ENCODE measurements around the gene GLTP.
"Not testable (repeated sequence)": the region's sequence is repeated elsewhere in the genome, so short reads cannot be mapped to it uniquely, and the experiment has no call there.

Gene GLTP

GRCh38 chr12:109880043-109880931, at the start of gene GLTP:
Gene GLTP, minus strand, starts transcription at chr12:109880541. Its CDS starts 167 bp downstream, at chr12:109880374.
- peak; percentile 92 for DNase-seq

- DNase-seq = not testable (repeated sequence)
Measured at GRCh38 chr12:109929326-109929725, 49.0 kb upstream of the GLTP start.

- DNase-seq = no peak
Measured at GRCh38 chr12:109928058-109928656, 47.8 kb upstream of the GLTP start.

- peak; percentile 44 for DNase-seq
Measured at GRCh38 chr12:109927622-109928021, 47.3 kb upstream of the GLTP start.

- DNase-seq = no peak
Measured at GRCh38 chr12:109926488-109927210, 46.3 kb upstream of the GLTP start.

GRCh38 chr12:109926016-109926415, 45.7 kb upstream of the GLTP start:
- DNase-seq = no peak

GRCh38 chr12:109925185-109925840, 45.0 kb upstream of the GLTP start:
- DNase-seq = peak; percentile 37

- DNase-seq = no peak
Measured at GRCh38 chr12:109923481-109924245, 43.3 kb upstream of the GLTP start.

- DNase-seq = no peak
Measured at GRCh38 chr12:109923038-109923437, 42.7 kb upstream of the GLTP start.

- DNase-seq = no peak
Measured at GRCh38 chr12:109921982-109922381, 41.6 kb upstream of the GLTP start.

GRCh38 chr12:109920261-109920780, 40.0 kb upstream of the GLTP start:
- no peak for DNase-seq

- no peak for DNase-seq
Measured at GRCh38 chr12:109919456-109919855, 39.1 kb upstream of the GLTP start.

GRCh38 chr12:109916045-109916444, 35.7 kb upstream of the GLTP start:
- DNase-seq = no peak

GRCh38 chr12:109915171-109916040, 35.1 kb upstream of the GLTP start:
- DNase-seq = no peak

- no peak for DNase-seq
Measured at GRCh38 chr12:109914461-109914860, 34.1 kb upstream of the GLTP start.

GRCh38 chr12:109912855-109913321, 32.5 kb upstream of the GLTP start:
- DNase-seq = no peak

- DNase-seq = peak; percentile 46
Measured at GRCh38 chr12:109910969-109911348, 30.6 kb upstream of the GLTP start.

GRCh38 chr12:109910254-109910968, 30.1 kb upstream of the GLTP start:
- no peak for DNase-seq

- no peak for DNase-seq
Measured at GRCh38 chr12:109905301-109905700, 25.0 kb upstream of the GLTP start.

- DNase-seq = no peak
Measured at GRCh38 chr12:109902891-109903418, 22.6 kb upstream of the GLTP start.
